Head of caudate nucleus (tissue), 42 donors: ENCODE results near the gene CD300LF.

Experiments used
- DNase-seq, 42 donors: peaks; one replicate each; pipeline versions ENCODE4 v3.0.0 to v3.0.0-alpha.2; 2020 to 2021; ENCODE audit warnings: mixed read lengths in 7 of 42
- intact Hi-C: fragments of 100-400 bp; cut with DNase I; formaldehyde crosslinking; loops from one replicate; pipeline ENCODE4 v1.15.0; 2022

The CD300LF gene

GRCh38 chr17:74733365-74734122, 20.8 kb upstream of the CD300LF start:
- no peak for DNase-seq
- intact Hi-C loops: no loop called here

- no peak for DNase-seq
- intact Hi-C loops: no loop called here
These were observed 19.5 kb upstream of the CD300LF start for GRCh38 chr17:74732042-74732867.

- intact Hi-C loops: no loop called here
These were observed 18.6 kb upstream of the CD300LF start for GRCh38 chr17:74731347-74731605.

GRCh38 chr17:74730491-74731346, 18.0 kb upstream of the CD300LF start:
- no peak for DNase-seq
- intact Hi-C loops: no loop called here

More at GRCh38 chr17:74731347-74731605, 18.6 kb upstream of the CD300LF start:
- DNase-seq: no peak

GRCh38 chr17:74729866-74730265, 17.1 kb upstream of the CD300LF start:
- no peak for DNase-seq
- intact Hi-C loops: no loop called here

- DNase-seq: no peak
- intact Hi-C loops: no loop called here
These were observed 16.6 kb upstream of the CD300LF start for GRCh38 chr17:74729368-74729767.

GRCh38 chr17:74728702-74729075, 16.0 kb upstream of the CD300LF start:
- intact Hi-C loops: no loop called here
- DNase-seq: no peak

GRCh38 chr17:74728033-74728701, 15.4 kb upstream of the CD300LF start:
- no peak for DNase-seq
- intact Hi-C loops: no loop called here

GRCh38 chr17:74725111-74725510, 12.4 kb upstream of the CD300LF start:
- no peak for DNase-seq
- intact Hi-C loops: no loop called here

GRCh38 chr17:74723891-74724290, 11.2 kb upstream of the CD300LF start:
- intact Hi-C loops: no loop called here
- DNase-seq: no peak

- DNase-seq: no peak
- intact Hi-C loops: no loop called here
These were observed 10.1 kb upstream of the CD300LF start for GRCh38 chr17:74722782-74723181.

GRCh38 chr17:74720506-74720905, 7.8 kb upstream of the CD300LF start:
- DNase-seq: no peak
- intact Hi-C loops: no loop called here

GRCh38 chr17:74715144-74715543, 2.4 kb upstream of the CD300LF start:
- DNase-seq: no peak
- intact Hi-C loops: no loop called here

GRCh38 chr17:74713171-74713755, 540 bp upstream of the CD300LF start:
- intact Hi-C loops: no loop called here
- DNase-seq: no peak

GRCh38 chr17:74712301-74712700, 422 bp downstream of the CD300LF start:
- intact Hi-C loops: no loop called here

GRCh38 chr17:74711058-74711824, 1.5 kb downstream of the CD300LF start:
- intact Hi-C loops: no loop called here
- no peak for DNase-seq

More at GRCh38 chr17:74712301-74712700, 422 bp downstream of the CD300LF start:
- DNase-seq: no peak

GRCh38 chr17:74704544-74704943, 8.2 kb downstream of the CD300LF start:
- intact Hi-C loops: no loop called here
- DNase-seq: no peak

- intact Hi-C loops: no loop called here
These were observed 9.4 kb downstream of the CD300LF start for GRCh38 chr17:74703311-74703710.

More at GRCh38 chr17:74703311-74703710, 9.4 kb downstream of the CD300LF start:
- no peak for DNase-seq
